Hindlimb muscle (tissue), 1 donor: Measurements from ENCODE around the gene NEGR1. TPM values are rescaled to one million over a fixed set of nuclear protein-coding genes. Genes with fewer than 3 reads are reported as not detected.

Experiments
- DNase-seq: peaks from one replicate; pipeline ENCODE4 v3.0.0-alpha.2; 2013
- polyA plus RNA-seq: library from polyadenylated mRNA; unstranded; fragments of 120-200 nt; gene quantifications from one replicate; pipeline ENCODE4 v1.2.1, GENCODE V29; 2013; ENCODE audit not compliant: insufficient read length

Gene NEGR1
- polyA plus RNA-seq, 1 donor, result 18.1 TPM

- no peak for DNase-seq
Observed at GRCh38 chr1:72115290-72115689, 167.0 kb downstream of the NEGR1 start.

GRCh38 chr1:72111662-72112061 is 170.7 kb downstream of the NEGR1 start:
- DNase-seq, result no peak

GRCh38 chr1:72109916-72110315 is 172.4 kb downstream of the NEGR1 start:
- DNase-seq, result no peak

GRCh38 chr1:72105201-72105600 is 177.1 kb downstream of the NEGR1 start:
- DNase-seq, result no peak

- no peak for DNase-seq
Observed at GRCh38 chr1:72101840-72102632, 180.3 kb downstream of the NEGR1 start.

GRCh38 chr1:72100771-72101170 is 181.6 kb downstream of the NEGR1 start:
- no peak for DNase-seq

GRCh38 chr1:72097851-72098570 is 184.3 kb downstream of the NEGR1 start:
- DNase-seq, result peak; percentile 24

- DNase-seq, result no peak
Observed at GRCh38 chr1:72094209-72094608, 188.1 kb downstream of the NEGR1 start.

- DNase-seq, result no peak
Observed at GRCh38 chr1:72086394-72086793, 195.9 kb downstream of the NEGR1 start.

- no peak for DNase-seq
Observed at GRCh38 chr1:72075425-72075824, 206.9 kb downstream of the NEGR1 start.

- DNase-seq, result no peak
Observed at GRCh38 chr1:72066431-72066830, 215.9 kb downstream of the NEGR1 start.

- no peak for DNase-seq
Observed at GRCh38 chr1:72064196-72065075, 217.9 kb downstream of the NEGR1 start.

GRCh38 chr1:72063364-72064044 is 218.8 kb downstream of the NEGR1 start:
- DNase-seq, result no peak

GRCh38 chr1:72062584-72062983 is 219.8 kb downstream of the NEGR1 start:
- no peak for DNase-seq

GRCh38 chr1:72060466-72061245 is 221.7 kb downstream of the NEGR1 start:
- no peak for DNase-seq

- no peak for DNase-seq
Observed at GRCh38 chr1:72056516-72056915, 225.8 kb downstream of the NEGR1 start.

- DNase-seq, result no peak
Observed at GRCh38 chr1:72051538-72051937, 230.8 kb downstream of the NEGR1 start.

GRCh38 chr1:72050551-72050950 is 231.8 kb downstream of the NEGR1 start:
- DNase-seq, result no peak

GRCh38 chr1:72037745-72038343 is 244.5 kb downstream of the NEGR1 start:
- peak; percentile 10 for DNase-seq

GRCh38 chr1:72034827-72035226 is 247.5 kb downstream of the NEGR1 start:
- DNase-seq, result no peak
